Spleen (tissue), 11 donors: ENCODE data around the gene CSK. TPM values are rescaled to one million over a fixed set of nuclear protein-coding genes. Genes with fewer than 3 reads are reported as not detected.
A peak's percentile ranks its signal among the peaks of the same experiment; 100 is the strongest.

Experiments
- DNase-seq: peaks from one replicate; pipeline ENCODE4 v3.0.0-alpha.2; 2020
- H3K27ac ChIP-seq, 8 donors: fragments of 200-600 bp; sonication (generic) in 7 of 8; 1 replicate in 4 of 8; 2 replicates in 4 of 8; pipeline versions ENCODE4 v1.5.0 to v1.8.0; 2016 to 2021; ENCODE audit warnings: inconsistent platforms in 4 of 8, mild to moderate bottlenecking in 4 of 8, moderate library complexity in 1 of 8
- H3K27me3 ChIP-seq, 7 donors: fragments of 200-600 bp; sonication (generic) in 6 of 7; replicated peaks in 1 of 7; 1 replicate in 4 of 7; 2 replicates in 3 of 7; pipeline versions ENCODE4 v1.5.0 to v1.8.0; 2016 to 2021; ENCODE audit warnings: inconsistent platforms in 3 of 7, mild to moderate bottlenecking in 1 of 7
- H3K36me3 ChIP-seq, 6 donors: fragments of 200-600 bp; sonication (generic) in 5 of 6; 1 replicate in 4 of 6; 2 replicates in 2 of 6; pipeline versions ENCODE4 v1.5.0 to v1.8.0; 2016 to 2021; ENCODE audit warnings: inconsistent platforms in 2 of 6
- H3K4me1 ChIP-seq, 6 donors: fragments of 200-600 bp; sonication (generic) in 5 of 6; 1 replicate in 3 of 6; 2 replicates in 3 of 6; pipeline versions ENCODE4 v1.5.0 to v1.8.0; 2016 to 2021; ENCODE audit warnings: inconsistent platforms in 3 of 6
- H3K4me3 ChIP-seq, 8 donors: fragments of 200-600 bp; sonication (generic) in 7 of 8; 1 replicate in 4 of 8; 2 replicates in 4 of 8; pipeline versions ENCODE4 v1.5.0 to v1.8.0; 2016 to 2021; ENCODE audit warnings: inconsistent platforms in 4 of 8, mild to moderate bottlenecking in 4 of 8, moderate library complexity in 2 of 8
- H3K9me3 ChIP-seq, 8 donors: fragments of 200-600 bp; sonication (generic) in 7 of 8; 1 replicate in 4 of 8; 2 replicates in 4 of 8; pipeline versions ENCODE4 v1.5.0 to v1.8.0; 2016 to 2021; ENCODE audit warnings: inconsistent platforms in 4 of 8
- CTCF ChIP-seq, 11 experiments: fragments of 200-600 bp in 7 of 11; fragments of 450-650 bp in 4 of 11; sonication (generic) in 4 of 11; IDR thresholded peaks in 8 of 11; conservative IDR thresholded peaks in 3 of 11; 1 replicate in 7 of 11; 2 replicates in 4 of 11; pipeline versions ENCODE4 v1.4.0 to v1.8.0; 2016 to 2021; ENCODE audit warnings: antibody characterized with exemption in 11 of 11, inconsistent platforms in 4 of 11, mild to moderate bottlenecking in 1 of 11
- POLR2A ChIP-seq, 3 donors: fragments of 450-650 bp; IDR thresholded peaks; one replicate each; pipeline ENCODE4 v1.5.1; 2017; ENCODE audit warnings: antibody characterized with exemption in 3 of 3, mild to moderate bottlenecking in 1 of 3
- POLR2AphosphoS5 ChIP-seq, 3 donors: sonication (generic); formaldehyde crosslinking; IDR thresholded peaks; one replicate each; pipeline ENCODE4 v1.5.1; 2017; ENCODE audit warnings: antibody characterized with exemption in 3 of 3
- WGBS, 5 donors: extraction: QIAGEN DNeasy Blood & Tissue Kit in 3 of 5; methylation state at CpG; one replicate each; pipeline versions ENCODE4 v1.1.5 to v1.1.7; 2013 to 2018; 5-methylcytosine and 5-hydroxymethylcytosine counted together
- intact Hi-C: fragments of 100-400 bp; cut with DNase I; formaldehyde crosslinking; loops from one replicate; pipeline ENCODE4 v1.15.0; 2023; ENCODE audit warnings: low total_unique reads
- polyA plus RNA-seq, 3 donors: library from polyadenylated mRNA; stranded (reverse); fragments of 200-250 nt; gene quantifications; one replicate each; pipeline ENCODE4 v1.2.1, GENCODE V29; 2013
- total RNA-seq, 7 donors: library from RNA; depleted of rRNA in 3 of 7; stranded (reverse); fragments of >200 nt in 3 of 7; fragmentation: NEBNext Ultra II Directional in 4 of 7; extraction: Animal tissue kit (Norgen Biotek cat#: 25700) in 4 of 7; gene quantifications; one replicate each; pipeline versions ENCODE4 v1.1.0 to v1.2.1, GENCODE V29; 2016 to 2021
- donor health status: healthy with polysubstance abuse.
- donor health status: DM: no; HTN: no; CAD: no; lungs with moderate emphysema.
- donor health status: DM: no; HTN: no; CAD: no.
- donor health status: Bipolar disorder and iron deficiency.
- donor health status: healthy.
- donor health status: DM: no; HTN: no; CAD: no.
- donor health status: DM: yes; HTN: yes; CAD: no.

CSK gene
- total and polyA plus RNA-seq, 10 donors, result 121 to 281 (median 192) TPM

- WGBS, 5 donors, result 46 to 66% (median 57%) methylated on average over 9 to 12 of the region's 12 CpGs
- H3K36me3 ChIP-seq, result peaks cover 6 to 81% (median 36%) of the 10 kb centered on the region in 6 donors
- peak overlapping the region; percentile 76 to 92 (median 88) for H3K27ac ChIP-seq
- no peaks in the 10 kb centered on the region for H3K9me3 ChIP-seq
- H3K4me1 ChIP-seq, result peaks cover 16 to 62% (median 47%) of the 10 kb centered on the region in 6 donors
- H3K4me3 ChIP-seq, result peak overlapping the region in 4 of 8 donors; percentile 76 to 95 (median 90)
- intact Hi-C loops, result loop anchor here (5.0 kb wide), 2 partner anchors 58 to 62 kb away; partner anchors contain the start of gene CSK
- no peaks in the 10 kb centered on the region for H3K27me3 ChIP-seq
- TF ChIP-seq POLR2A (IDR thresholded peaks at IDR 0.05) (no peak), POLR2AphosphoS5 (IDR thresholded peaks at IDR 0.05) (no peak), CTCF (IDR thresholded peaks at IDR 0.05 in 8 of 11, conservative IDR thresholded peaks at IDR 0.05 in 3 of 11) (no peak)
- no peak for DNase-seq
These were observed 62.0 kb downstream of the CSK start for GRCh38 chr15:74843891-74844299.

GRCh38 chr15:74844319-74845207 is 62.7 kb downstream of the CSK start:
- intact Hi-C loops, result loop anchor here (5.0 kb wide), 2 partner anchors 58 to 62 kb away; partner anchors contain the start of gene CSK
- Histone ChIP-seq H3K27me3 (no peaks in the 10 kb centered on the region), H3K36me3 (peaks cover 6 to 81% (median 39%) of the 10 kb centered on the region in 6 donors), H3K4me3 (peak overlapping the region in 1 of 8 donors; percentile 11), H3K9me3 (no peaks in the 10 kb centered on the region), H3K27ac (peak overlapping the region; percentile 9 to 92 (median 88)), H3K4me1 (peaks cover 16 to 62% (median 47%) of the 10 kb centered on the region in 6 donors)
- DNase-seq, result no peak
- 61 to 72% (median 66%) methylated on average over 12 of the region's 12 CpGs for WGBS, 5 donors
- TF ChIP-seq POLR2AphosphoS5 (IDR thresholded peaks at IDR 0.05), result no peak
- TF ChIP-seq POLR2A (IDR thresholded peaks at IDR 0.05), result no peak
- no peak for TF ChIP-seq CTCF (IDR thresholded peaks at IDR 0.05 in 8 of 11, conservative IDR thresholded peaks at IDR 0.05 in 3 of 11)

- Histone ChIP-seq H3K27ac (peak overlapping the region; percentile 9 to 92 (median 86)), H3K4me1 (peaks cover 16 to 62% (median 47%) of the 10 kb centered on the region in 6 donors), H3K27me3 (no peaks in the 10 kb centered on the region), H3K9me3 (no peaks in the 10 kb centered on the region), H3K36me3 (peaks cover 6 to 81% (median 43%) of the 10 kb centered on the region in 6 donors), H3K4me3 (peak overlapping the region in 1 of 8 donors; percentile 11)
- DNase-seq, result peak; percentile 86
- intact Hi-C loops, result no loop called here
- 25 to 30% (median 27%) methylated on average over 4 to 5 of the region's 5 CpGs for WGBS, 5 donors
- TF ChIP-seq POLR2AphosphoS5 (IDR thresholded peaks at IDR 0.05) (peak; percentile 14 to 40 (median 39)), CTCF (IDR thresholded peaks at IDR 0.05 in 8 of 11, conservative IDR thresholded peaks at IDR 0.05 in 3 of 11) (no peak), POLR2A (IDR thresholded peaks at IDR 0.05) (no peak)
These were observed 63.3 kb downstream of the CSK start for GRCh38 chr15:74845208-74845568.

- Histone ChIP-seq H3K36me3 (peaks cover 6 to 81% (median 45%) of the 10 kb centered on the region in 6 donors), H3K4me1 (peaks cover 16 to 60% (median 47%) of the 10 kb centered on the region in 6 donors), H3K27ac (peak overlapping the region; percentile 10 to 92 (median 86)), H3K9me3 (no peaks in the 10 kb centered on the region), H3K4me3 (peak overlapping the region in 1 of 8 donors; percentile 11), H3K27me3 (no peaks in the 10 kb centered on the region)
- 44 to 63% (median 51%) methylated on average over 4 of the region's 4 CpGs for WGBS, 5 donors
- TF ChIP-seq POLR2AphosphoS5 (IDR thresholded peaks at IDR 0.05) (no peak), POLR2A (IDR thresholded peaks at IDR 0.05) (no peak), CTCF (IDR thresholded peaks at IDR 0.05 in 8 of 11, conservative IDR thresholded peaks at IDR 0.05 in 3 of 11) (no peak)
- intact Hi-C loops, result no loop called here
- no peak for DNase-seq
These were observed 63.7 kb downstream of the CSK start for GRCh38 chr15:74845581-74845980.
